ENCODE data around the gene DNM1. TPM values are rescaled to one million over a fixed set of nuclear protein-coding genes. Genes with fewer than 3 reads are reported as not detected.
"Not testable (repeated sequence)": the region's sequence is repeated elsewhere in the genome, so short reads cannot be mapped to it uniquely, and the experiment has no call there.

DNM1 gene
- total RNA-seq, 4 donors from 2014 or later = 8.6 to 22.3 (median 14.4) TPM

- Histone ChIP-seq H3K4me1 (peaks cover 0 to 13% (median 3%) of the 10 kb centered on the region in 3 donors), H3K9me3 (no peaks in the 10 kb centered on the region), H3K27ac (no peak overlapping the region), H3K36me3 (peaks cover 0 to 17% of the 10 kb centered on the region in 2 donors), H3K27me3 (no peaks in the 10 kb centered on the region), H3K4me3 (no peak overlapping the region)
- WGBS, 2 donors (ENCODE audit: low coverage in 1 of 2) = 80% methylated on average over 2 of the region's 13 CpGs; no CpG with 5 or more reads in 1 of the 2 donors
- ATAC-seq = no peak
- TF ChIP-seq POLR2AphosphoS5 (IDR thresholded peaks at IDR 0.05) (no peak), POLR2A (IDR thresholded peaks at IDR 0.05) (no peak), CTCF (IDR thresholded peaks at IDR 0.05) (no peak), EP300 (IDR thresholded peaks at IDR 0.05) (no peak)
Observed at GRCh38 chr9:128222880-128223670, 19.9 kb downstream of the DNM1 start.

- Histone ChIP-seq H3K27ac (no peak overlapping the region), H3K4me1 (no peaks in the 10 kb centered on the region), H3K27me3 (no peaks in the 10 kb centered on the region), H3K36me3 (peaks cover 0 to 17% of the 10 kb centered on the region in 2 donors), H3K4me3 (no peak overlapping the region), H3K9me3 (no peaks in the 10 kb centered on the region)
- TF ChIP-seq POLR2AphosphoS5 (IDR thresholded peaks at IDR 0.05) = no peak
- no peak for TF ChIP-seq POLR2A (IDR thresholded peaks at IDR 0.05)
- no peak for TF ChIP-seq CTCF (IDR thresholded peaks at IDR 0.05)
- no peak for TF ChIP-seq EP300 (IDR thresholded peaks at IDR 0.05)
- ATAC-seq = no peak
- WGBS, 2 donors (ENCODE audit: low coverage in 1 of 2) = 87 to 95% methylated on average over 3 to 6 of the region's 7 CpGs
Observed at GRCh38 chr9:128224877-128225276, 21.7 kb downstream of the DNM1 start.

GRCh38 chr9:128225770-128226411, 22.7 kb downstream of the DNM1 start:
- peaks cover 0 to 10% of the 10 kb centered on the region in 2 donors for H3K36me3 ChIP-seq
- no peaks in the 10 kb centered on the region for H3K4me1 ChIP-seq
- no peak overlapping the region for H3K27ac ChIP-seq
- H3K27me3 ChIP-seq = no peaks in the 10 kb centered on the region
- H3K9me3 ChIP-seq = no peaks in the 10 kb centered on the region
- TF ChIP-seq CTCF (IDR thresholded peaks at IDR 0.05) (no peak), POLR2A (IDR thresholded peaks at IDR 0.05) (no peak), EP300 (IDR thresholded peaks at IDR 0.05) (no peak), POLR2AphosphoS5 (IDR thresholded peaks at IDR 0.05) (no peak)
- no peak overlapping the region for H3K4me3 ChIP-seq
- no peak for ATAC-seq
- 84 to 86% methylated on average over 8 to 9 of the region's 19 CpGs for WGBS, 2 donors (ENCODE audit: low coverage in 1 of 2)

- Histone ChIP-seq H3K27ac (no peak overlapping the region), H3K4me3 (no peak overlapping the region), H3K4me1 (no peaks in the 10 kb centered on the region), H3K9me3 (no peaks in the 10 kb centered on the region), H3K36me3 (peaks cover 0 to 10% of the 10 kb centered on the region in 2 donors), H3K27me3 (no peaks in the 10 kb centered on the region)
- 74 to 97% methylated on average over 4 to 5 of the region's 5 CpGs for WGBS, 2 donors (ENCODE audit: low coverage in 1 of 2)
- TF ChIP-seq CTCF (IDR thresholded peaks at IDR 0.05) (no peak), POLR2A (IDR thresholded peaks at IDR 0.05) (no peak), POLR2AphosphoS5 (IDR thresholded peaks at IDR 0.05) (no peak), EP300 (IDR thresholded peaks at IDR 0.05) (no peak)
- ATAC-seq = no peak
Observed at GRCh38 chr9:128226412-128226801, 23.2 kb downstream of the DNM1 start.

GRCh38 chr9:128230897-128231296, 27.7 kb downstream of the DNM1 start:
- not testable (repeated sequence) for H3K27me3 ChIP-seq, H3K27ac ChIP-seq, H3K4me3 ChIP-seq, H3K9me3 ChIP-seq, ATAC-seq, H3K36me3 ChIP-seq, H3K4me1 ChIP-seq
- WGBS, 2 donors (ENCODE audit: low coverage in 1 of 2) = 78 to 86% methylated on average over 5 to 6 of the region's 7 CpGs
